Lower lobe of right lung (tissue), 2 donors: ENCODE measurements around the gene ATP4A. TPM values are rescaled to one million over a fixed set of nuclear protein-coding genes. Genes with fewer than 3 reads are reported as not detected.

Experiments
- ATAC-seq, 2 donors: fragments of 200-7000 bp; cut with Tn5 transposase; one replicate each; pipeline ENCODE4 v1.9.1; 2020 to 2022; ENCODE audit warnings: mild to moderate bottlenecking in 2 of 2, moderate library complexity in 2 of 2
- DNase-seq: peaks from one replicate; pipeline ENCODE4 v3.0.0-alpha.2; 2020
- H3K27ac ChIP-seq: fragments of 200-600 bp; one replicate; pipeline ENCODE4 v1.8.0; 2022
- H3K27me3 ChIP-seq: fragments of 200-600 bp; one replicate; pipeline ENCODE4 v1.8.0; 2022; ENCODE audit warnings: low read depth
- H3K36me3 ChIP-seq: fragments of 200-600 bp; one replicate; pipeline ENCODE4 v1.8.0; 2022; ENCODE audit warnings: mild to moderate bottlenecking
- H3K4me1 ChIP-seq: fragments of 200-600 bp; one replicate; pipeline ENCODE4 v1.8.0; 2022
- H3K4me3 ChIP-seq: fragments of 200-600 bp; one replicate; pipeline ENCODE4 v1.8.0; 2022; ENCODE audit warnings: mild to moderate bottlenecking
- H3K9me3 ChIP-seq: fragments of 200-600 bp; one replicate; pipeline ENCODE4 v1.8.0; 2022
- intact Hi-C: fragments of 100-400 bp; cut with DNase I; formaldehyde crosslinking; loops from one replicate; pipeline ENCODE4 v1.11.0; 2022
- total RNA-seq: library from RNA; stranded (reverse); fragmentation: NEBNext Ultra II Directional; extraction: Animal tissue kit (Norgen Biotek cat#: 25700); gene quantifications from one replicate; pipeline ENCODE4 v1.2.1, GENCODE V29; 2021
- TF ChIP-seq, protein P1 (sequence below): fragments of 200-600 bp; IDR thresholded peaks from one replicate; pipeline ENCODE4 v1.8.0; 2022; ENCODE audit warnings: antibody characterized with exemption, mild to moderate bottlenecking
- donor health status: DM: no; HTN: yes; CAD: no; lungs with severe emphysema.

ATP4A gene
- total RNA-seq, 1 donor from 2014 or later, result not detected

DNA sequence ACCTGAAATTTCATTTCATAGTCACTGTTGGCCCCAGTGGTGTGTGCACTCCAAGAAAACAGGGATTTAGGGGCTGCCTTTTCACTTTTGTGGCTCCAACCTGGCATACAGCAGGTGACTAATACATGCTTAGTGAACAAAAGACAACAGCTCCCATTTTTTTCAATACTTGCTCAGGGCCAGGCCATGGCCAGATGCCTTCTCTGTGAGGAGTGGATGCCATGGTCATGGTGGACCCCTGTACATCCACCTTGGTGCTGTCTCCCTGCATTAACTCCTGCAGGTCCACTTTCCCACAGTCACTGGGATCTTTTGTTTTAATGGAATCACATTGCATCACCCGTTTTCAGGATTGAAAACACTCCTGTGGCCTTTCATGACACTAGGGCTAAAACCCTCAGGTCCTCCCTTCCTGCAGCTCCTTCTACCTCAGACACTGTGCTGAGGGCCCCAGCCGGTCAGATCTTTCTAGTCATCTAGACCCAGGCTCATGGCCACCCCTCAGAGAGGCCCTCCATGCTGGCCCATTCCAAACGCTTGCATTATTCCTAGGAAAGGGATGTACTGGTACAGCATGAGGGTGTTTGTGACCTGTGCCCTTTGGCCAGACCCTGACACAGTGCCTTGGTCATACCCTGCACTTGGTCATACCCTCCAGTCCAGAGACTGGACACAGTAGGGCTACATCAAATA lies 19.2 kb downstream of the ATP4A start:
- H3K27ac ChIP-seq, result peak overlapping the region; percentile 92

DNA sequence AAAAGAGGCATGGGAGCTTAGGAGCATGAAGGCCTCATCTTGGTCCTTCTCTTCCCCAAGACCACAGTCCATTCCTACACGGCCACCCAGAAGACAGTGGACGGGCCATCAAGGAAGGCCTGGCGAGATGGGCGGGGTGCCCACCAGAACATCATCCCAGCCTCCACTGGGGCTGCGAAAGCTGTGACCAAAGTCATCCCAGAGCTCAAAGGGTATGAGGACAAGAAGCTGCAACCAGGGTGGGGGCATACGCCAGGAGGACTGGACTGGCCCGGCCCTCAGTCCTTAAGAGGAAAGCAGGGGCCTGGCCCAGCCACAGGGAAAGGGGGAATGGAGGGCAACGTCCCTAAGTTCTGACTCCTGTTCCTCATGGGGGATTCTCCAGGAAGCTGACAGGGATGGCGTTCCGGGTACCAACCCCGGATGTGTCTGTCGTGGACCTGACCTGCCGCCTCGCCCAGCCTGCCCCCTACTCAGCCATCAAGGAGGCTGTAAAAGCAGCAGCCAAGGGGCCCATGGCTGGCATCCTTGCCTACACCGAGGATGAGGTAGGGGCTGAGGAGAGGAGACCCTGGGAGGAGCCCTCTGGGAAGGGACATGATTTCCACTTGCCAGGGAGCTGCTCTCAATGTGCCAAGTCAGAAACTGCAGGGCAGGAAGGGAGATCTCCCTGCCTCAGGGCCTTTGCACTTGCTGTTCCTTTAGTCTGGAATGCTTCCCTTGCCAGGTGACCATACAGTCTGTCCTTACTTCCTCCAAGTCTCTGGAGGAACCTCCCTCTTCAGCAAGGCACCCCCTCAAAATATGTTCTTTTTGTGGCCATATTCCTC lies 20.0 kb downstream of the ATP4A start:
- no peak overlapping the region for H3K27ac ChIP-seq
- TF ChIP-seq, protein P1, sequence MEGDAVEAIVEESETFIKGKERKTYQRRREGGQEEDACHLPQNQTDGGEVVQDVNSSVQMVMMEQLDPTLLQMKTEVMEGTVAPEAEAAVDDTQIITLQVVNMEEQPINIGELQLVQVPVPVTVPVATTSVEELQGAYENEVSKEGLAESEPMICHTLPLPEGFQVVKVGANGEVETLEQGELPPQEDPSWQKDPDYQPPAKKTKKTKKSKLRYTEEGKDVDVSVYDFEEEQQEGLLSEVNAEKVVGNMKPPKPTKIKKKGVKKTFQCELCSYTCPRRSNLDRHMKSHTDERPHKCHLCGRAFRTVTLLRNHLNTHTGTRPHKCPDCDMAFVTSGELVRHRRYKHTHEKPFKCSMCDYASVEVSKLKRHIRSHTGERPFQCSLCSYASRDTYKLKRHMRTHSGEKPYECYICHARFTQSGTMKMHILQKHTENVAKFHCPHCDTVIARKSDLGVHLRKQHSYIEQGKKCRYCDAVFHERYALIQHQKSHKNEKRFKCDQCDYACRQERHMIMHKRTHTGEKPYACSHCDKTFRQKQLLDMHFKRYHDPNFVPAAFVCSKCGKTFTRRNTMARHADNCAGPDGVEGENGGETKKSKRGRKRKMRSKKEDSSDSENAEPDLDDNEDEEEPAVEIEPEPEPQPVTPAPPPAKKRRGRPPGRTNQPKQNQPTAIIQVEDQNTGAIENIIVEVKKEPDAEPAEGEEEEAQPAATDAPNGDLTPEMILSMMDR, result no peak
- intact Hi-C loops, result no loop called here
- H3K27me3 ChIP-seq, result no peaks in the 10 kb centered on the region
- ATAC-seq (no peak), DNase-seq (no peak)
- H3K4me1 ChIP-seq, result peaks cover 24% of the 10 kb centered on the region
- no peak overlapping the region for H3K4me3 ChIP-seq
- no peaks in the 10 kb centered on the region for H3K9me3 ChIP-seq
- H3K36me3 ChIP-seq, result peaks cover 6% of the 10 kb centered on the region

More for the DNA sequence above, 19.2 kb downstream of the ATP4A start:
- no peak for ATAC-seq
- Histone ChIP-seq H3K36me3 (peaks cover 6% of the 10 kb centered on the region), H3K4me3 (peak overlapping the region; percentile 99), H3K27me3 (no peaks in the 10 kb centered on the region), H3K4me1 (peaks cover 24% of the 10 kb centered on the region), H3K9me3 (no peaks in the 10 kb centered on the region)
- intact Hi-C loops, result no loop called here
- no peak for DNase-seq
- TF ChIP-seq, protein P1, result no peak

DNA sequence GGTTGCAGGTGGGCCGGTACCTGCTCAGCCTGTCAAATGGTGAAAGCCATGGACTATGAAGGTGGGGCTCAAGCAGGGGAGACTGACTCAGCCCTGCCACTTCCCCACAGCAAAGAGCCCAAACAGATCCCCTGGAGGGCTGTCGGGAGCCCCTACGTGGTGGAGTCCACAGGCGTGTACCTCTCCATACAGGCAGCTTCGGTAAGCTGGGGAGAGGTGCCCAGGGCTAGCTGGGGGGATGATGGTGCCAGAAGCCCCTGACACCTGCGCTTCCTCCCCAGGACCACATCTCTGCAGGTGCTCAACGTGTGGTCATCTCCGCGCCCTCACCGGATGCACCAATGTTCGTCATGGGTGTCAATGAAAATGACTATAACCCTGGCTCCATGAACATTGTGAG lies 21.2 kb downstream of the ATP4A start:
- H3K4me3 ChIP-seq, result no peak overlapping the region
- intact Hi-C loops, result no loop called here
- TF ChIP-seq, protein P1, result no peak
- DNase-seq, result no peak
- H3K9me3 ChIP-seq, result no peaks in the 10 kb centered on the region
- H3K36me3 ChIP-seq, result peaks cover 1% of the 10 kb centered on the region
- peaks cover 22% of the 10 kb centered on the region for H3K4me1 ChIP-seq
- no peaks in the 10 kb centered on the region for H3K27me3 ChIP-seq
- no peak overlapping the region for H3K27ac ChIP-seq
- ATAC-seq, result no peak

DNA sequence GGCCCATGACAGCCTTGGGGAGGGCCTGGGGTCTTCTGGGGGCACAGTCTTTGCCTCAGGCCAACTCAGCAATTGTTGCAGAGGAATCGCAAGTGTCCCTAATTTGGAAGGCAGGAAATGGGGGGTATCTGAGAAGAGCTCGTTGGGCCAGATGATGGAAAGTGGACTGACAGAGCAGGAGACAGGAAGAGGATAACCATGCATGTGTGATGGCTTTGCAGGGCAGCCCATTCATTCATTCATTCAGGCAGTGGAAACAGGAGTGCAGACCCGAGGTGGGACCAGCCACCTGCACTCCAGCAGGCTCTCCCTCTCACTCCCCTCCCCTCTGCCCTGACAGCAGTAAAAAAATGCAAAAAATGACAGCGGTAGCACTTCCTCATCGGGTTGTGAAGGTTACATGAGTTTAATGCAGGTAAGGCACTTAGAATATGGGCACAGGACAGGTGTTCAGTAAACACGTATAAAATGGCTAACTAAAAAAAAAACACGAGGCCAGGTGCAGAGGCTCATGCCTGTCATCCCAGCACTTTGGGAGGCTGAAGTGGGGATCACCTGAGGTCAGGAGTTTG lies 23.0 kb downstream of the ATP4A start:
- TF ChIP-seq, protein P1, result no peak
- no peaks in the 10 kb centered on the region for H3K36me3 ChIP-seq
- intact Hi-C loops, result no loop called here
- H3K4me1 ChIP-seq, result peaks cover 7% of the 10 kb centered on the region
- H3K27ac ChIP-seq, result no peak overlapping the region
- DNase-seq (no peak), ATAC-seq (no peak)
- no peak overlapping the region for H3K4me3 ChIP-seq
- H3K9me3 ChIP-seq, result no peaks in the 10 kb centered on the region
- no peaks in the 10 kb centered on the region for H3K27me3 ChIP-seq

DNA sequence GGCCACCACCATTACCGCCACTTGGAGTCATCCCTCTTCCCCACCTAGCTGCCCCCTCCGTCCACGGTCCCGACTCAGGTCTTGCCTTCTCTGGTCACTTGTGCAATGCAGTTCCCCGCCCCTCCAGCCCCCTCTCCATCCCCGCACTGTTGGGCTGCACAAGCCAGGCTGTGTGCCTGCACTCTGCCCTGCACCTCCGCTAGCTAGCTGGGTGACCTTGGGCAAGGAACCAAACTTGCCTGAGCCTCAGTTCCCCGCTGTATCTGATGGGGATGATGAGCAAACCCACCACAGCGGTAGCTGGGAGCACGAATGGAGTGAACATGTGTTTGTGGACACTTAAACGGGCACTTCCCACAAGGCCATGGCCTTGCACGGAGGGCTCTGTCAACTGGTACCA lies 23.6 kb downstream of the ATP4A start:
- peaks cover 6% of the 10 kb centered on the region for H3K4me1 ChIP-seq
- no peak overlapping the region for H3K27ac ChIP-seq
- ATAC-seq (no peak), DNase-seq (no peak)
- H3K36me3 ChIP-seq, result no peaks in the 10 kb centered on the region
- no peak overlapping the region for H3K4me3 ChIP-seq
- no peaks in the 10 kb centered on the region for H3K9me3 ChIP-seq
- intact Hi-C loops, result no loop called here
- no peaks in the 10 kb centered on the region for H3K27me3 ChIP-seq
- TF ChIP-seq, protein P1, result no peak
